ENCODE measurements around the gene TNFRSF8.

TNFRSF8 gene

GRCh38 chr1:12168451-12169160 is 105.5 kb downstream of the TNFRSF8 start:
- no peak overlapping the region for H3K27ac ChIP-seq
- no peaks in the 10 kb centered on the region for H3K27me3 ChIP-seq (ENCODE audit: insufficient read depth, low read depth)
- TF ChIP-seq CTCF (conservative IDR thresholded peaks at IDR 0.05; ENCODE audit: low read depth, low read length) = no peak
- H3K36me3 ChIP-seq (ENCODE audit: insufficient read depth) = no peaks in the 10 kb centered on the region
- peaks cover 66% of the 10 kb centered on the region for H3K79me2 ChIP-seq (ENCODE audit: insufficient read depth, low read depth)
- peak overlapping the region; percentile 96 for H3K4me2 ChIP-seq
- peaks cover 18% of the 10 kb centered on the region; the same call in 1 of the 2 replicates for H4K20me1 ChIP-seq (ENCODE audit: insufficient read depth)
- no peak overlapping the region for H3K4me3 ChIP-seq (IDR thresholded peaks at IDR 0.05; ENCODE audit: insufficient read depth, low read depth, low read length)
- H3K4me1 ChIP-seq (ENCODE audit: low read depth, poor library complexity, severe bottlenecking) = peaks cover 58% of the 10 kb centered on the region
- no peak overlapping the region for H2AFZ ChIP-seq (ENCODE audit: low read depth)
- H3K9ac ChIP-seq = peak overlapping the region; percentile 79; the same call in 1 of the 2 replicates

GRCh38 chr1:12169442-12170135 is 106.5 kb downstream of the TNFRSF8 start:
- TF ChIP-seq CTCF (conservative IDR thresholded peaks at IDR 0.05; ENCODE audit: low read depth, low read length) = no peak
- peaks cover 52% of the 10 kb centered on the region for H3K4me1 ChIP-seq (ENCODE audit: low read depth, poor library complexity, severe bottlenecking)
- H3K36me3 ChIP-seq (ENCODE audit: insufficient read depth) = no peaks in the 10 kb centered on the region
- H3K4me3 ChIP-seq (IDR thresholded peaks at IDR 0.05; ENCODE audit: insufficient read depth, low read depth, low read length) = no peak overlapping the region
- H2AFZ ChIP-seq (ENCODE audit: low read depth) = no peak overlapping the region
- 0 out of 2 replicates have a peak overlapping the region, but pooled peaks have one; percentile 6 for H3K4me2 ChIP-seq
- no peak overlapping the region for H3K9ac ChIP-seq
- H3K79me2 ChIP-seq (ENCODE audit: insufficient read depth, low read depth) = peaks cover 76% of the 10 kb centered on the region
- peaks cover 18% of the 10 kb centered on the region; the same call in 1 of the 2 replicates for H4K20me1 ChIP-seq (ENCODE audit: insufficient read depth)
- H3K27ac ChIP-seq = no peak overlapping the region
- no peaks in the 10 kb centered on the region for H3K27me3 ChIP-seq (ENCODE audit: insufficient read depth, low read depth)

GRCh38 chr1:12170263-12170671 is 107.2 kb downstream of the TNFRSF8 start:
- H3K4me3 ChIP-seq (IDR thresholded peaks at IDR 0.05; ENCODE audit: insufficient read depth, low read depth, low read length) = no peak overlapping the region
- no peak overlapping the region for H2AFZ ChIP-seq (ENCODE audit: low read depth)
- H4K20me1 ChIP-seq (ENCODE audit: insufficient read depth) = peaks cover 18% of the 10 kb centered on the region; the same call in 1 of the 2 replicates
- no peak overlapping the region for H3K4me2 ChIP-seq
- H3K9ac ChIP-seq = no peak overlapping the region
- TF ChIP-seq CTCF (conservative IDR thresholded peaks at IDR 0.05; ENCODE audit: low read depth, low read length) = no peak
- H3K27me3 ChIP-seq (ENCODE audit: insufficient read depth, low read depth) = no peaks in the 10 kb centered on the region
- H3K27ac ChIP-seq = no peak overlapping the region
- H3K36me3 ChIP-seq (ENCODE audit: insufficient read depth) = no peaks in the 10 kb centered on the region
- peaks cover 45% of the 10 kb centered on the region for H3K4me1 ChIP-seq (ENCODE audit: low read depth, poor library complexity, severe bottlenecking)
- peaks cover 83% of the 10 kb centered on the region for H3K79me2 ChIP-seq (ENCODE audit: insufficient read depth, low read depth)

GRCh38 chr1:12171206-12172041 is 108.3 kb downstream of the TNFRSF8 start:
- Histone ChIP-seq H3K27me3 (ENCODE audit: insufficient read depth, low read depth) (no peaks in the 10 kb centered on the region), H3K36me3 (ENCODE audit: insufficient read depth) (no peaks in the 10 kb centered on the region), H3K4me3 (IDR thresholded peaks at IDR 0.05; ENCODE audit: insufficient read depth, low read depth, low read length) (no peak overlapping the region), H3K79me2 (ENCODE audit: insufficient read depth, low read depth) (peaks cover 93% of the 10 kb centered on the region), H3K4me2 (no peak overlapping the region), H4K20me1 (ENCODE audit: insufficient read depth) (peaks cover 18% of the 10 kb centered on the region; the same call in 1 of the 2 replicates), H2AFZ (ENCODE audit: low read depth) (no peak overlapping the region), H3K27ac (no peak overlapping the region), H3K4me1 (ENCODE audit: low read depth, poor library complexity, severe bottlenecking) (peaks cover 34% of the 10 kb centered on the region), H3K9ac (no peak overlapping the region)
- no peak for TF ChIP-seq CTCF (conservative IDR thresholded peaks at IDR 0.05; ENCODE audit: low read depth, low read length)
